ENCODE data around the gene KRTAP9-3.

- TF ChIP-seq CTCF (IDR thresholded peaks at IDR 0.05), result no peak
- no peak for TF ChIP-seq POLR2A (IDR thresholded peaks at IDR 0.05)
- no peak for TF ChIP-seq EP300 (IDR thresholded peaks at IDR 0.05)
Measured at GRCh38 chr17:41196068-41196467, 36.2 kb upstream of the KRTAP9-3 start.

All from tibial nerve (tissue), 4 donors.